Stimulated activated naive CD4-positive, alpha-beta T cell treated with Interleukin-2 at 50 U/mL for 16 hours (primary cell): ENCODE measurements around the gene COX4I1.

ENCODE experiments used
- DNase-seq: peaks from one replicate; lab custom pipeline; 2025; lab: John Stamatoyannopoulos, UW

COX4I1 gene

DNA sequence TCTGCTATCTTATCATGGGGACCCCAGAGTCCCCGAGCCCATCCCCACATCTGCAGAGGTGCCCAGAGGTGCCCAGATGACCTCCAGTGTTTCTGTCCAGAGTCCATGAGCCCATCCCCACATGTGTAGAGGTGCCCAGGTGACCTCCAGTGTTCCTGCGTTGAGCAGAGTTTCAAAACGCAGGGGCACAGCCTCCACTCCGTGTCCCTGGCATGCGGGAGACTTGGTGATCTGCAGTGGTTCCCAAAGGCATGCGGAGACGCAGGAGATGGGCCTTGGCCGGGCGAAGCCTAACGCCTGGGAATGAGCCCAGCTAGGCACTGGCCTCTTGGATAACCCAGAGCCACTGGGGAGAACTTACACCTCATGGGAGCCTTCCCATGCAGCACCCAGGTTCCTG, 41.3 kb downstream of the COX4I1 start:
- DNase-seq, result no peak

DNA sequence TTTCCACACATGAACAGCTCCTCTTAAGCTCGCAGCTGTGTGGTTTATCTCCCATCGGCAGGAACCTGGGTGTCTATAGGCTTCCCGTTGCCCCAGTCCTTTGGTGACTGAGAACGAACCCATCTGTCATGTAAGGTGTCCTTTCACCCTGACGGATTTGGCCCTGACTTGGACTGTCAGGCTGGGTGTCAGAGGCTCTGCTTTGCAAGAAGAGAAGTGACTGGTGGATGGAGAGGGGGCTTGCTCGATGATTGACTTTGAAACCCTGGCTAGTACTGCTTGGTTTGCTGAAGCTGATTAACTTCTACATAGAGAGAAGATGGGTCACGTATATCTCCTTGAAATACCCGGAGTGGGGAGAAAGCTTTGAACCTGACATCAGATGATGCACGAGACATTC, 42.9 kb downstream of the COX4I1 start:
- no peak for DNase-seq

DNA sequence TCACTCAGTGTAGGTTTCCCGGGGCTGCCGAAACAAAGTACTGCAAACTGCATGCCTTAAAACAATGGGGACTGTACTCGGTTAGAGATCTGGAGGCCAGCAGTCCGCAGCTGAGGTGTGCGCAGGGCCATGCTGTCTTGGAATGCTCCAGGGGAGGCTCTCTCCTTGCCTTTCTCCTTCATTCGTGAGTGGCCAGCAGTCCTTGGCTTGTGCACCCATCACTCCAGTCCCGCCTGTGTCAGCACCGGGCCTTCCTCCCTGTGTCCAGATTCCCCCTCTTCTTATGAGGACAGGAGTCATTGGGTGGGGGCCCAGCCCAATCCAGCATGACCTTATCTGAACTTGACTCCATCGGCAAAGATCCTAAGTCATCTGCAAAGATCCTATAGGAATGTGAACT, 43.4 kb downstream of the COX4I1 start:
- no peak for DNase-seq

DNA sequence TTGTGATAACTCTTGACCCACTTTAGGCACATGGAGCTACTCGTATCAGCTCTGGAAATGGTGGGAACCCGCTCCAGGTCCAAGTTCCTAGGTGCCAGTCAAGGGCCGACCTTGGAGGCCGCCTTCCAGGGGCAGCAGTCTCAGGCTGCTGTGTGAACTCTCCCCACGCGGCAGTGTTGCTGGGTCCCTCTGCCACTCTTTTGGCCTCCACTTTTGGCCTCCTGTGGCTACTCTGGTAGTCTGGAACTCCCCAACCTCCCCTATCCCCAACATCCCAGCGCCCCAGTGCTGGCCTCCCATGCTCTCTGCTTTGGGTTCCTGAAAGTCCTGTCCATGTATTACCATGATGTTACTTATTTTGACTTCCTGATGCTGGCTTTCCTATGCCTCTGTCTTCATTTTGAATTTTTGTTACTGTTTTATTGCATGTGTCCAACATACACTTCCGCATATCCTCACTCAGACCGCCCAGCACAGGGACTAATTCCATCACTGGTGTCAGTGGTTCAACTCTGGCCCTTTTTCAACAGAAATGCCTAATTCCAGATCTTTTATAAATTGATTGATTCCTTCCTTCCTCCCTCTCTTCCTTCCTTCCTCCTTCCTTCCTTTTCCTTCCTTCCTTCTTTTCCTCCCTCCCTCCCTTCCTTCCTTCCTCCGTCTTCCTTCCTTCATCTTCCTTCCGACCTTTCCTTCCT, 44.1 kb downstream of the COX4I1 start:
- DNase-seq, result no peak

DNA sequence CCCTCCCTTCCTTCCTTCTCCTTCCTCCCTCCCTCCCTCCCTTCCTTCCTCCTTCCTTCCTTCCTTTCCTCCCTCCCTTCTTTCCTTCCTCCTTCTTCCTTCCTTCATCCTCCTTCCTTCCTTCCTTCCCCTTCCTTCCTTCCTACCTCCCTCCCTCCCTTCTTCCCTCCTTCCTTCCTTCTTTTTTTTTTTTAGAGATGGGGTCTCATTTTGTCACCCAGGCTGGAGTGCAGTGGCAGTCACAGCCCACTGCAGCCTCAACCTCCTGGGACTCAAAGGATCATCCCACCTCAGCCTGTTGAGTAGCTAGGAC, 44.6 kb downstream of the COX4I1 start:
- no peak for DNase-seq

DNA sequence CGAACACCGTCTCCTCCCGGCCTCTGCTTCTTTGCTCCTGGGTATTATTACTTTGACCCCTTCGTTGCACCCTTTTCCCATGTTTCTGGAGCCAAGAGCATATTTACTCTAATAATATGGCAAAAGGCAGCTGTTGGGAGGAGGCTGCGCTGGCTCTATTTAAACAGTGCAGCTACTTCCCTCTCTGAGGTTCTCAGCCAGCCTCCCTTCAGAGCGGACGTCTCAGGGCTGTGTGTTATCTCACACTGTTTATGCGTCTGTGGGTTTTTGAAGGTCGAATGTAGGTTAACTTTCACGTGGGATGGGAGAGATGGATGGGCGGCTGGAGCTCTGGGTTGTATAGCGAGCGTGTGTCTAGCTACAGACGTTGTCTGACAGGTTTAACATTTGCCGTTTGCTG, 45.3 kb downstream of the COX4I1 start:
- DNase-seq, result no peak

DNA sequence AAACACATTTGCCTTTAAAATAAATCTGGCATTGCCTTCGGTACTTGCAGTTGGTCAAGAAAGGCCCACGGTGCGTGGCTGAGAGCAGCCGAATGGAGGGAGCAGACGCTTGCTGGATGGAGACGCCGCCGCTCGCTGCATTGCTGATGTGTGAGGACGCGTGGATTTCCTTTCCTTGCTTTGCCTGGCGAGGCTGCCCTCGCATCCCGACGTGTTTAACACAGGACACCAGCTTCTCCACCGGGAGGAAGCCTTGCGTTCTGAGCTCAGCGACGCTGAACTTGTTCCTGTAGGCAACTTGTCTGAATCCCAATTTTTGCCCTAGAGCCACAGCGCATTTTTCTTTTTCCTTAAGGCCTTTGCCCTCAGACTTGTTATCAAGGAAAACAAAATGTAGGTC, 45.8 kb downstream of the COX4I1 start:
- DNase-seq, result no peak

DNA sequence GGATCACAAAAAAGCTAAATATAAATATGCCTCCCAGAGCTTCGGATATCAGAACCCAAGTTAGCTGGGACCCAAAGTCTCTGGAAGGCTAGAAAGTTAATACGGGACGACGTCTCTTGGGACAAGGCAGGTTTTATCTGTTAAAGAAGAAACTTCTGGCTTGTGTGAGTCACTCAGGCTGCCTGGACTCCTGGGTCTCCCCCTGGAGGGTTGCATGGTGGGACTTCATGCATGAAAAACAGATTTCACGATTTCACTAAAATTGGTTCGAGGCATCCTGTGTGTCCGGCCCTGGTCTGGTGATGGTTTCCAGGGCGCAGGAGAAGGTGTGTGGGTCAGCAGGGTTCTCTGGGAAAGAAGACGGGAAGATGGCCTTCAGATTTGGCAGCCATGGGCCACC, 47.0 kb downstream of the COX4I1 start:
- no peak for DNase-seq

DNA sequence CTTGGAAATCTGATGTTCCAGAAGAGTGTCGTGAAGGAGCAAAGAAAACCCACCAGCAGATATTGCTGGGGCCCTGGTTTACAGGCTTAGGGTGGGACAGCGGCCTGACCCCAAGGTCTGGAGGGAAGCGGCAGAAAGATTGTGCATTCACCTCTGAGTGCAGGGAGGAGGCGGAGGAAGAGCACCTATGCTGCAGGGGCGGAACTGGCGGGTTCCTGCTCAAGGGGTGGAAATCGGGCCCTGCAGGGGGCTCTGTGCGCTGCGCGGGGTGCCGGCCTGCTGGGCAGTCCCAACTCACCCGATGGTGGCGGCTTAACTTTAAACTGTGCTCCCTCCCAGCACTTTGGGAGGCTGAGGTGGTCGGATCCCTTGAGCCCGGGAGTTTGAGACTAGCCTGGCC, 47.5 kb downstream of the COX4I1 start:
- no peak for DNase-seq

DNA sequence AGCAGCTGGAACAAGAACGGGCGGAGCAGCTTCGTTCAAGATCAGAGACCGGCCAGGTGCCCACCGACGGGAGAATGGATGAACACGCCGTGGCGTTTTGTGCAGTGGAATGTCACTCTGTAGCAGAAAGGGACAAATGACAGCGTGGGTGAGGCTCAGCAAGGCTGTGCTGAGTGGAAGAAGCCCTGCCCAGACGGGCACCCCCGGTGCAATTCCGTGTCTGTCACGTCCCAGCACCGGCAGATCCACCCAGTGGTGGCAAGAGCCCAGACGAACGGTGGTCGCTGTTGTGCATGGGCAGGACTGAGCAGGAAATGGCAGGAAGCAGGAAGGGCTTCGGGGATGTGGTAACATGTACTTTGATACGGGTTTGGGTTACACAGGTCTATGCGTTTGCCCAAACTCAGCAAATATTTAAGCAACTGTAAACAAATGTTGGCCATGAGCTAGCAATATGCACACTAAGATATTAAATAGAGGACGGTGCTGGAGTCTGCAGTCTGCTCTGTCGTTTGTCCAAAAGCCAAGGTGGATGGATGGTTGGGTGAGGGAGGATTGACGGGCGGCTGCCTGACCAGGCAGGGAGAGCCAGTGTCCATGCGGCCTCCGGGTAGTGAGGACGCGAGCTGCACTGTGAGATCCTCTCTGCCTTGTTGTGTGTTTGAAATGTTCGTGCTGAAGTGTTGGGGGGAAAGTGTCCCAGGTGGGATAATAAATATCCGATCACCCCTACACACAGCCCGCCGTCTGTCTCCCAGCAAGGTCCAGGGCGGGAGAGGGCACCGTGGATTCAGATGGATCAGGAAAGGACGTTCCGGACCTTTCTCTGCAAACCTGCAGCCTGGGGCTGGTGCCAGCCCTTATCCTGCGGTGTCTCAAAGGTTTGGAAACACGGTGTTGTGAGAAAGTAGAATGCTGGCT, 48.4 kb downstream of the COX4I1 start:
- DNase-seq, result no peak

DNA sequence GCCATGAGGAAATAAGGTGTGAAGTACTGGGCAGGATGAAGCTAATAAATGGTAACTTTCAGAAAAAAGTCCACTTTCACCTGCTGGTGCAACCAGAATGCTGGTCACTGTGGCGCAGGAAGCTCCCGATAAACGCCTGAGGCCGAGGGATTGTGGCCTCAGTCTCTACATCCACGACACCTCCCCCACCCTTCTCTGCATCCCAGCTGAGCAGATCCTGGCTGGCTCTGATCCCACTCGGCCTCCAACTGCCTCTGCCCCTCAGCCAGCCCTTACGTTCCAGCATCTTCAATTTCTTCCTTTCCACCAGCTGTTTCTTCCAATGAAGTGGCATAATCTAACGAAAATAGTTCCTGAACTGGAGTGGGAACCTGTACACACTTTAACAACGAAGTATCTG, 49.5 kb downstream of the COX4I1 start:
- DNase-seq, result no peak

DNA sequence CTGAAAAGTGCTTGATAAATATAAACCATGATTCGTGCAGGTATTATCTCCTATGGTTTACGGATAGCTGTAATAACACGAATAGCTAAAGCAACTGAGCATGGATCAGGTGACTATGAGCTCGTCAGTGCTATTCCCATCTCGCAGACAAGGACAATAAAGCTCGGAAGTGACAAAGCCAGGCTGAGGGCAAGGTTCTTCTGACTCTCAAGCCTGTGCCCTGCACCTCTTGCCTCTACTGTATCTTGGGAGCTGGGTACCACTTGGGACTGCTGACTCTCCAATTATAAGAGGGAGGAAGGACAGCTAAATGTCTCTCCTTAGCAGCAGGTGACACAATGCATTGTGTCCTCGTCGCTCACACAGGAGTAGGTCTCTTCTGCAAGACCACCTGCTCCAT, 49.9 kb downstream of the COX4I1 start:
- DNase-seq, result no peak

DNA sequence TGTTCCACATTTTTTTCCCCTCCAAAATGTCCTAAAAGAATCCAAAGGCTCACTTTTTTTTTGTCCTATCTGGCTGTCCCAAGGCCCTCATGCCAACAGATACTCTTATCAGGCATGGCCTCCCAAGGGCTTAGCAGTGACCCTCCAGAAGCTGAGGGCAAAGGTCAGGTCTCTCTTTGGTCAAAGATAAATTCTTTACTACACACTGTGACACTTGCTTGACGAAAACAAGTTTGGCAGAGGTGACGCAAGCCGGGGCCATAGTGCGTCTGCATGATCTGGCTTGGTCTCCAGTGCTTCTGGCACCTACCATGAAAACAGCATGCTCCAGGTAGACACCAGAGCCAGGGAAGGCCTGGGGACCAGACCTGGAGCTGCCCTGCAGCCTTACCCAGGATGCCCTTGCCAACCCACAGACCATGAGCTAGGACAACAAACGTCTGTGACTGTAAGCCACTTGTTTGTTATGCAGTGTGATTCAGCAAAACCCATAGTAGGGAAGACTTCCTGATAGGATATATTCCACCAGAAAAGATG, 50.9 kb downstream of the COX4I1 start:
- no peak for DNase-seq

DNA sequence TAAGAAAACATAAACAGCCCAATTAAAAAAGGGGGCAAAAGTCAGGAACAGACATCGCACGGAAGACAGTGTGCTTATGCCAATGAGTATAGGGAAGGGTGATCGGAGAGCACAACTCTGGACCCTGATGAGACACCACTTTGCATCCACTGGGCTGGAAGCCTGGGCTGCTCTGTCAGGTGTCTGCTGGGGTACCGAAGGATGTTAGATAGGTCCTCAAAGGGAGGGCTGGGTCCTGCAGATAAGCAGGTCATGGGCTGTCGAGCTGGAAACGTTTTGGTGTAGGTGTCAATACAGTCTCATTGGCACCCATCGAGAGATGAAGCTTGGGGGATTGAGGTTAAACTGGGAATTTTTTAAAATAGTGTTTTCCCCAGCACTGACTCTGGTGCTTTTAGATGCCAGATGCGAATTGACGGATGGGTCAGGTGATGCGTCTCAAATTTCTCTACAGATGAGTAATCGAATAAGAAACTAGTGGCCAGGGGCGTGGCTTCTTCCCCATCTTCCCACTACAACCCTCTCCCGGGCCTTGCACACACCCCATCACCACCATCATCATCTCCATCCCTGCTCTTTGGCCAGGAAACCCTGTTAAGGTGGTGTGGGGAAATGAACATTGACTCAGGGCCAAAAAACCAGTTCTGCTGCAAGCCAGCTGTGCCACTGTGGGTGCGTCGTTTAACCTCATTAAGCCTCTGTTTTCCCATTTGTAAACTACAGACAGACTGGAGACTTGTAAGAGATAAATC, 51.7 kb downstream of the COX4I1 start:
- no peak for DNase-seq

DNA sequence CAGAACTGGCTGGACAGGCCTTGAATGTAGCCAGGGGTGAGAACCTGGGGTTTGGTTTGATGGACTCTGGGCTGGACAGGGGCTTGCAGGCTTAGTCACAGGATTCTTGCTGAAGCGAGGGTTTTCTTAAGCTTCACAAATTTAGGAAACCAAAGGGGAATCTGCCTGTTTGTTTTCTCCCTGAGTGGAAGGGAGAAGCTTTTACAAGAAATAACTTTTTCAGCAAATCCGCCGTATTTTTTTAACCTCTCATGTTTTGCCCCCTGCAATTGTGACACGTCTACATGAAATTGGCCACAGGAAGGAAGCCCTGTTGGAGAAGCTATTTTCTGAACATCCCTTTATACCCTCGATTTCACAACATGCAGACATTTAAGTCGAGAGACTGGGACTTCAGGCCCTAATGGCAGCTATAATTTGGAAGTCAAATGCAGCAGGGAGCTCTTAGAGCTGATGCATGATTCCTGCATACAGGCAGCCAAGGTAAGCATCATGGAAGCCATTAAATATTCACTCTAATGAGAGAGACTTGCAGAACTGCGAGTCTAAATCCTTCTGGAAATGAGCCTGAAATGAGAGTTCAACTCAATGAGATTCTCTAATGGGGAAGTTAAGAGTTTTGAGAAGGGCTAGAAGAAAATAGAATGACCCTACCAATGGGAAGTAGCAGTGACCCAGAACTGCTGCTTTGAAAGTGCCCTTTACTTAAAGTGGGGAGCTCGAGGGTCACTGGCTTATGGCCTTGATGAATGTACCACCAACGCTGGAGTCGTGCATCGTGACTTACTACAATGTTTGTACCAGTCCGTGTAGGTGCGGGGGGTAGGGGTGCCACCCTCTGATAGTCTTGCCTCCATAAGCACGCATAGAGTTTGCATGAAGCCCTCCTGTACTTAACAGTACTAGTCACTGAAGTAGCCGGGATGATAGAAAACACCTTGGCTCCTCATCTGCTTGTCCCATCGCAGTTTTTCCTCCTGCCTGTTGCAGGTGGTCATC, 54.4 kb downstream of the COX4I1 start:
- DNase-seq, result no peak

DNA sequence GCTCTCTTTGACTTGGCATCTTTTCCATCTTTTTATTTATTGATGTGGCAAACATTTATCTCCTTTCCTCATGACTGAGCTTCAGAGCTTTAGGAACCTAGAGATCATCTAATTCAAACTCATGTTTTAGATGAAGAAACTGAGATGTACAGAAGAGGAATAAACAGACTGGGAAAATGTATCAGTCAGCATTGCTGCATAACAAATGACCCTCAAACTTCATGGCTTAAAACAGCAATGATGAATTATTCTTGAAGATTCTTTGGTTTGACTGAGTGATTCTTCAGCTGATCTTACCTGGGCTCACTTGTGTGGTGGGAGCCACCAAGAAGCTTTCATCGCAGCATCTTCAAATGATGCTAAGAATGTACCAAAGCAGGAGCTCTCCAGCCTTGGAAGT, 55.4 kb downstream of the COX4I1 start:
- DNase-seq, result no peak

DNA sequence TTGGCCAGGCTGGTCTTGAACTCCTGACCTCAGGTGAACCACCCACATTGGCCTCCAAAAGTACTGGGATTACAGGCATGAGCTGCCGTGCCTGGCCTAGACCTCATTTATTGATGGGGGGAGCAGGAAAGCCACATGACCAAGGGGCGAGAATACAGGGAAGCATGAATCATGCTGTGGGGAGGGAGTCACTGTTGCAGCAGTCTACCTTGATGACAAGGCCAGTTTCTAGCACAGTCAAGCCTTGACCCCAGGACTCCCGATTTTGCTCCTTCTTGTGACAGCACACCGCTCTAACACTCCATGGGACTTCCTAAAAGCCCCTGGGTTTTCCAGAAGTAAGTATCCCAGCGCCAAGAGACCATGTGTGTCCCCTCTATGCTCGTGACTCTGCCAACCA, 56.6 kb downstream of the COX4I1 start:
- no peak for DNase-seq

DNA sequence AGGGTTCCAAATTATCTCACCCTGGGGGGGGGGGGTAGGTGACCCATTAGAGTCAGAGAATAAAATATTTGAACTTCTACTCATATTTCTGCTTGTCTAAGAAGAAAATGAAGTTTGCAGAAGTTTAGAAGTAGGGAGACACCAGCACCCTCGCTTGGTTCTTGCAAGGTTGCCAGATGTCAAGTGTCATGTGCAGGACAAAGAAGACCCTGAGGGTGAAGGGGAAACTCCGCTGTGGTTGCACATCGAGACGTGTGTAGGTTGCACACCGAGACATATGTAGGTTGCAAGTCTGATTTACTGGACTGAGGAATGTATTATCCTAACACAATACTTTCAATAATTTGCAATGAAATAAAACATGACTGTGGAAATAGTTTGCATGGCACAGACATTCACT, 57.1 kb downstream of the COX4I1 start:
- DNase-seq, result no peak
